ENCODE measurements around the gene NEO1.
"Not testable (repeated sequence)": the region's sequence is repeated elsewhere in the genome, so short reads cannot be mapped to it uniquely, and the experiment has no call there.

NEO1 gene

DNA sequence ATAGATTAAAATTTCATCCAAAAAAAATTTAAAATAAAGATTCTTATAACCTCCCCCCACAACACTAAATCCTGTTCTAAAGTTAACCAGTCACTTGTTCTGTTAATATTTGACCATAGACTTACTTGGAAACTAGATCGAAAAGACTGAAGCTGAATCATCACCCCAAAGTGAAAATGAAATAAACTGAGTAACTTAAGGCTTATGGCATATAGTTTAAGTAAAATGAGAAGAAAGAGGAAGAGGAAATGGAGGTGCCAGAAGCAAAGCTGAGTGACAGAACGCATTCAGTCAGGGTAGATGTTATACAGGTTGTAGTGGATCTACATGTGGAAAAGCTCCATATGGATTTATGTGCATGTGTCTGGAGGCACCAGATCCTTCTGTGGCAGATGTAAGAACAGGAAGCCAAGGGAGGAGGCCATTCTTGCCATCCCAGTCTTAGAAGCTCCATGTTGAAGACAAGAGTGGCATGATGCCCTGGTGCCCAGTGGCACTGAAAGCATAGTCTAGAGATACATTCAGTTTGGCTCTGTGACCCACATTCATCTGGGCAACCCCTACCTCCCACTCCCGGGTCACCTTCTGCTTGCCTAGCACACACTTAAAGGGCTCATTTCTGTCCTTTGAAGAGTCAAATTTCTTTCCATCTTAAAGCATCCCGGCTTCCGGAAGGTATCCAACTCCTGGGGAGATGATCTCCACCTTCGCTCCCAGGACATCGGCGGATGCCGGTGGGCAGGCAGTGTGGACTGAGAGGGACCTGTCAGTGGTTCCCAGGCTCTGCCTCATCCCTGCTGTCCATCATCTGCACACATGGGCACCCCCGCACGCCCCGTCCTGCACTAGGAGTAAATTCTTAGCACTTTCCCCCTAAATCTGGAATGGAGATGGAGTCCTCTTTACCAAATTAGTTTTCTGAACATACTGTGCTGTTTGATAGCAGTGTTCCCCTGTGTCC, 90.8 kb downstream of the NEO1 start:
- no peak for DNase-seq (ENCODE audit: low read depth)

DNA sequence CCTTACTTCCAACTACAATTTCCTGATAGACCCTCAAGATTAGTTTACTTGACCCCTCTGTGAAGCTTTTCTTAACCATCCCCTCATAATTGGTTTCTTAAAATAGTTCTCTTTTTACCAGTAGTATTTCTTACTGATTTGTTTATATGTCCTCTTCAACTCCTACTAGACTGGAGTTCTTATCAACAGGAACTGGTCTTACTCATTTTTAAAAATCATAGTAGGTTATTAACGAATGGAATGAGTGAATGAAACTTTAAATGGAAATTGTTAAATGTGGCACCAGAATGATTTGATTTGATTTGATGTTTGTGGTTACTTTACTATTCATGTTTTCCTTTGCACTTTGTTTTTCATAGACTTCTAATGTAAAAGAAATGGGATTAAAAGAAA, 91.5 kb downstream of the NEO1 start:
- DNase-seq (ENCODE audit: low read depth): no peak

DNA sequence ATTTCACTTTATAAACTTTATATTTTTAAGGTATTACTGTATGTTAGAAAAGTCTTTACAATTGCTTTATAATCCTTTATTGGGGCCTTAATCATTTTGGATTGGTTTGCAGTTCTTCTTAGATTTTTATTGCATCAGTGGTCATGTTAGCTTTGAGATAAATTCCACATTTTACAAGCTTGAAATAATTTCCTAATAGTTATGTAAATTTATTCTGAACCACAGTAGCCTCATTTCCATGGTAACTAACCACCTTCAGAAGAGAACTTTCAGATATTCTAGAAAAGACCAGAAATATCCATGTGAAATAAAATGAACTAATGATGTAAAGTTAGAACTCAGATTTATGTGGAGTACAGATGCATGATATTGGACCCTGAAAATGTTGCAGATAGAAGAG, 94.2 kb downstream of the NEO1 start:
- no peak for DNase-seq (ENCODE audit: low read depth)

DNA sequence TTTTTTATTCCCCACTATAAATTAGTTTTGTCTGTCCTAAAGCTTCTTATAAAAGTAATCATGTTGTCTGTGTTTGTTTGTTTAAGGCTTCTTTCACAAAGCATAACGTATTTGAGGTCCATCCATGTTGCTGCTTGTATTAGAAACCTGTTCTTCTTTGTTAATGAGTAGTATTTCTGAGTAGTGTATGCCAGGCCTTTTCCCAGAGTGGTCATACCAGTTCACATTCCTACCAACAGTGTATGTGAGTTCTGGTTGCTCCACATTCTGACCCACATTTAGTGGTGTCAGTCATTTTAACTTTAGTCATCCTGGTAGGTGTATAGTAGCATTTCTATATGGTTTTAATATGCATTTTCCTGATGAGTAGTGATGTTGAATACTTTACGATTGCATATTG, 98.6 kb downstream of the NEO1 start:
- no peak for DNase-seq (ENCODE audit: low read depth)

DNA sequence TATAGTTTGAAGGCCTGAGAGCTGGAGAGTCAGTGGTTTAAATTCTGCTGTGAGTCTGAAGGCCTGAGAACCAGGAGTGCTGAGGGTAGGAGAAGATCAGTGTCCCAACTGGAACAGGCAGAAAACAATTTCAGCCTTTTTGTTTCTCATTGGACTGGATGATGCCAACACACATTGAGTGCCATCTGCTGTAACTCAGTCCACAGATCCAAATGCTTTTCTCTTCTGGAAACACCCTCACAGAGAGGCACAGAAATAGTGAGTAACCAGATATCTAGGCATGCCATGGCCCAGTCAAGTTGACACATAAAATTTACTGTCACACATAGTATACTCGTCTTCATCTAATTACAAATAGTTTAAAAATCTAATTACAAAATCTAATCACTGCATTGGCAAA, 100.8 kb downstream of the NEO1 start:
- no peak for DNase-seq (ENCODE audit: low read depth)

DNA sequence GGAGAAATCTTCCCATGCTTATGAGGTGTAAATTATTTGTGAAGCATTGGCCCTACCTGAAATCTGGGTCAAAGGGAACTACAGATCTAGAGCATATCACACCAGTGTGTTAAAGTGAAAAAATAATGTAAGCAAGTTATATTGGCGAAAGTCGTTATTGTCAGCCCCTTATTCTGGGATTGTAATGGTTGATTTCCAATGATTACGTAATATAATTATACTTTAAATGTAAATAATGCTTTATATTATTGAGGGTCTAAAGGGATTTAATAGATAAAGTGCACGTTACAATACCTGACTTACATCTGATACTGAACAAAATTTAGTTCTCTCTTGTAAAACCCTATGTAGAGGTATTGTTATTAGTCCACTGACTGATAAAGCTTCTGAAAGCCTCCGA, 101.2 kb downstream of the NEO1 start:
- DNase-seq (ENCODE audit: low read depth): no peak

DNA sequence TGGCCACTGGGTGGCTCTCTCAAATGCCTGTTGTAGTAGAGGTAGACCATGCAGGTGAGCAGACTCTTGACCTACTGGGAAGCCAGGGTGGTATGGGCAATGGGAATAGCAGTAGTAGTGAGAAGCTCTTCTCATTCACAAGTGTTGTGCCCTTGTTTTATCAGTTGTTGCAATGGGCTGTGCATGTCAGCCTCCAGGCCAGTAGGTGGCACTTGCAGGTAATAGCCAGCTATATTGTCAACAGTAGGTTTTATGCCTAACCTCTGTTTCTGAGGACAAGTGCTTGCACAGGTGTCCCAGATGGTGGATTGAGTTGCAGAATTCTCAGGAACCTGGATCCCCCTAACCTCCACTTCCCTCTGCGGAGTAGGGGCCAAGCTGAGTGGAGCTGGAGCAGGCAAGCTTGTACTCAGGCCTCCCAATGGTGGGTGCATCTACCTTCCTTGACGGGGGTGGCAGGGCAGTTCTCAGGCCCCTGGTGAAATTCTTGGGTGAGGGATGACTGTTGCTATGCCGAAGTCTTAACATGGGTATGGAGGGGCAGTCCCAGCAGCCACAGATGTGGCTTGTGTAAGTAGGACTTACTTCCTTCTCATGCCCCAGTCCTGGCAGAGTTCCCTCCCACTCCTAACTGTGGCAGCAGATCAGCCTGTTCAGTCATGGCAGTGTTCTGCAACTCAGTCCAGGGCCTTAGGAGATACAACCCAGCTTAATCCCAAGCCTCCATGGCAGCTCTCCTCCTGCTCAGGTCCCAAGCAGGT, 104.3 kb downstream of the NEO1 start:
- DNase-seq (ENCODE audit: low read depth): no peak

DNA sequence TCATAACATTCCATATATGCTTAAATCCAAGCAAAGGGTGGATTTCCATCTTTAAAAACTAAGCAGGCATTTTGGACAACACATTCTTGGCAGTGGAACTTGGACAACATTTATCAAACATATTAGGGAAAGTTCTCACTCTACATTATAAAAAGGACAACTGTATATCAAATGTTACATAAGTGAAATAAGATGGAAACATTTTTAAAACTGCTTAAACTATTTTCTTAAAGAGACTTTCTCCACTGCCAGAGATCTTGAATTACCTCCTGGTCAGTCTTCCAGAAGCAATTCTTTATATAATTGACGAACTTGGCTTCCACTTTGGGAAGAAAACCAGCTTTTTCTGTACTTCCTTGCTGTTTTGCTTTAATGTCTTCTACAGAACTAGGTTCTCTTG, 109.3 kb downstream of the NEO1 start:
- no peak for DNase-seq (ENCODE audit: low read depth)

DNA sequence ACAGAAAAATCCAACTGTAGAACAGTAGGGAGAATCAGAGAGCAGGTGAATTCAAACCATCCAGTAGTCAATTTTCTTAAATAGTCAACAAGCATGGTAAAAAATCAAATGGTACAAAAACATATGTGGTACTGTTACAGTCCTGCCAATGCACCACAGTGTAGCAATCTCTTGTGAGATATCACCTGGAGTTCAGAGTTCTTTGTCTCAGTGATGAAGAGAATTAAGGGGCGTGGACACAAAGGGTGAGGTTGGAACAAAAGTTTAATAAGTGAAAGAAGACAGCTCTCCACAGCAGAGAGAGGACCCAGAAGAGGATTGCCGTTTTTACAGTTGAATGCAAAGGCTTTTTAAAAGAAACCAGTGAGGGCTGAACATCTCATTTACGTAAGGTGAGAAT, 113.2 kb downstream of the NEO1 start:
- DNase-seq (ENCODE audit: low read depth): no peak

DNA sequence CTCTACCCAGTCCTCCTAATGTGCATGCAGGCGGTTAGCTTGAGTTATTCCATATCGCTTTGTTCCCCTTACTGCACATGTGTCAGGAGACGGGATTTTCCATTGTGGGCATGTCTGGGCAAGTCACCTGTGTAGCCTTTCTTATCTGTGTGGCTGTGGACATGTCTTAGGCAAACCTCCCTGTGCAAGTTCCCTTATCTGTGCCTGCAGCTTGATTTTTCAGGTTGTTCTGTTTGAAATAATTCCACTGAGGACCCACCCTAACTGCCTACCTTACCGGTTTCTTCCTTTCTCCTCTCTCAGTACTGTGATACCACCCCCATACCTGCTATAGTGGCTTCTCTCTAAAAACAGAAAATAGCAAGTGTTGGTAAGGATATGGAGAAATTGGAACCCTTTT, 113.6 kb downstream of the NEO1 start:
- no peak for DNase-seq (ENCODE audit: low read depth)

DNA sequence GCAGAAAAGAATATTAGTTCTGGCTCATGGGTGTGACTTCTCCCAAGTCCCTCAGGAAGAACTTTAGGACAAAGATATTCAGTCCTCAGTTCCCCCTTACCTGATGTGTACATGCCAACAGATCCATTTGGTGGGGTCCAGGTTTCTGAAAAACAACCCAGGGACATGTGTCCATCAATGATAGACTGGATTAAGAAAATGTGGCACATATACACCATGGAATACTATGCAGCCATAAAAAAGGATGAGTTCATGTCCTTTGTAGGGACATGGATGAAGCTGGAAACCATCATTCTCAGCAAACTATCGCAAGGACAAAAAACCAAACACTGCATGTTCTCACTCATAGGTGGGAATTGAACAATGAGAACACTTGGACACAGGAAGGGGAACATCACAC, 114.4 kb downstream of the NEO1 start:
- not testable (repeated sequence) for DNase-seq (ENCODE audit: low read depth)

DNA sequence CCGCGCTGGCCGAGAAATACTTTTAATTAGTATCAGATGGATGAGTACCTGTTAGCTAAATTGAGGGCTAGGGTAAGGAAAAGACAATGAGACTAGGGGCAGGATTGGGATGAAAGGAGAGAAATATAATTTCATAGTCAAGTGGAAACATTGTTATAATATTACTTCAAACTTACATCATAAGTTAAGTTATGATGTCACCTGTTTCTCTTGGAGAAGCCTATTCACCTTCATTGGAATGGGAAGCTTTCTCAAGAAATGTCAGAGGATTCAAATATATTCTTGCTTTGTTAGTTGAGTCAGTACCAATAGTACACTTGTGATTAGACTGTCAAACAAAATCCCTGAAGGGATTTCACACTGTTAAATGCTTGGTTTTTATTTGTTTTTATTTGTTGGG, 116.2 kb downstream of the NEO1 start:
- no peak for DNase-seq (ENCODE audit: low read depth)

DNA sequence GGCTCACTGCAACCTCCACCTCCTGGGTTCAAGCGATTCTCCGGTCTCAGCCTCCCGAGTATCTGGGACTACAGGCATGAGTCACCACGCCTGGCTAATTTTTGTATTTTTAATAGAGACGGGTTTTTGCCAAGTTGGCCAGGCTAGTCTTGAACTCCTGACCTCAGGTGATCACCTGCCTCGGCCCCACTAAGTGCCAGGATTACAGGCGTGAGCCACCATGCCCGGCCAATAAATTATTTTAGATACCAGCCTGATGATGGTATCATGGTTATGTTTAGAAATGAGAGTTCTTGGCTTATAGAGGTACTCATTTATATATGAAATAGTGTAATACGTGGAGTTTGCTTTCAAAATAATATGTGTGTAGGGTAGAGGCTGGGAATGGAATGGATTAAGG, 119.4 kb downstream of the NEO1 start:
- DNase-seq (ENCODE audit: low read depth): no peak

DNA sequence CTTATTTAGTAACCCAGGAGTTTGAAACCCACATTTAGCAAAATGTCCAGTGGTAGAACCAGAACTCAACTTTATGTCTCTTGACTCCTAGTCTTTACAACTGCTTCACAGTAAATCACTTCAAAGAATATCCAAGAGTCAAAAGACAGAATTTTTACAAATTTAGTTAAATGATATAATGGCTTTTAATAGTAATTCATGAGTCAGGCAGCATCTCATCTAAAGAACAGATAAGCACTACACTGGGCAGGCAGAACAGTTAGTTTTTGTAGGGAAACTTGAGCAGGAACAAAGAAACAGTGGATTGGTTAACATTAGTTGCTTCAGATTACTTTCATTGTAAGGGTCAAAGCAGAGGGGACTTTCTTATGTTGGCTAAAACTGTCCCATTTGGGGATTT, 120.2 kb downstream of the NEO1 start:
- no peak for DNase-seq (ENCODE audit: low read depth)

DNA sequence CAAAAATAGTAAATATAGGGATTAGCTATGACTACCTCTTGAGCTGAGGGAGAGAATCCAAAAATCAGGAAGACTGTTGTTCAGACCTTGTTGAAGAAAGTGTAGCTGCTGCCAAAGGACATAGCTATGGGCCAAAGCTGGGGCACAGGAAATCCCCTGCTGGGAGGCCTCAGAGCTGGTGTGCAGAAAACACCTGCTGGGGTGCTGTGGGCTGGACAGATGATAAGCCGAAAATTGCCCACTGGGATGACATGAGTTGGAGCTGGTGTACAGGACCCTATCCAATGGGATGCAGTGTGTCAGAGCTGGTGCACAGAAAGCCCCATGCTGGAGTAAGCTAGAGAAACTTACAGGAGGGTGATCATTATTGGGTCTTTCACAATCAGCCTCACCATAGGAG, 121.9 kb downstream of the NEO1 start:
- no peak for DNase-seq (ENCODE audit: low read depth)

DNA sequence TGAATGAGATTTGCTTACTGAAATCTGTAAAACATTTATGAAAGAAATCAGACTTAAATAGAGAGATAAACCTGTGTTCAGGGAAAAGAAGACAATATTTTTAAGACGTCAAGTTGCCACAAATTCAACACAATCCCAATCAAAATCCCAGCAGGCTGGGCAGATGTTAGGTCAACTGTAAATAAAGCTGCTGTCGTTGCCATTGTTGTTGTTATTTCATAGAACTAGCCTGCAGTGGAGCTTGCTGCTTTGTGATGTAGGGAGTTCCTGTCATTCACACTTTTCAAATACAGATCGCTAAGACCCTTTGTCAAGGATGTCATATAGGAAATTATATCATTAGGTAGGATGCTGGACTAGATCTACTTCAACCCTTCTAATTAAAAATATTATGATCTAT, 123.1 kb downstream of the NEO1 start:
- DNase-seq (ENCODE audit: low read depth): no peak

DNA sequence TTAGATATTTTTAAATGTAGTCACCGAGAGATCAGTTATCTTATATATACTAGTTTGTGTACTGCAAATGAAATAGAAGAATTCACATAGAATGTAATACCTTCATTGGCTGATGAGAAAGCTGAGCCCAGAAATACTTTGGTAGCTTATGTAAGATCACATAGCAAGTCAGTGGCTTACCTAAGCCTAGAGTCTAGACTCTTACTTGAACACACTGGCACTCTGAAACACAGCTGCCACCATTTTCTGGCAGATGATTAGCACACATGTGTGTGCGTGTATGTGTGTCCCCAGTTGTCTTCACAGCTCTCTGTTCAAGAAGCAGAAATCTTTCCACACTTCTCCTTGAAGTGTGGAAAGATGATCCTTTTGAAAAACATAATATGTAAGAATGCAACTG, 124.3 kb downstream of the NEO1 start:
- DNase-seq (ENCODE audit: low read depth): no peak

DNA sequence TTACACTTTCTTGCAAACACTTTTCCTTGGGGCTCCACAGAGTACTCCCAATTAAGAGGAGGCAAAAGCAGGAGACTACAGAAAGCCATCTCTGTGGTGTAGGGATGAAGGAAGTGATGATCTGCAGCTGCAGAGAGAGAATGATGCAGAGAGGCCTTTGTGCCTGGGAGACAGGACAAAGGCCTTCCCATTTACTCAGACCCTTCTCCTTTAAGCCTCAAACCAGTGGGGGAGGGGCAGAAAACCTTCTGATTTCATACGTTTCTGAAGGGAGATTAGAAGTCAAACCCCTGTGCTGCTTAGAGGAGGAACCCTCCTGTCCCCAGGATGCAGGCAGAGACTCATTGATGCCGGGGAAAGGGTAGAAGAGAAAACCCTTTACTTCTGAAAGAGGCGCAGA, 130.8 kb downstream of the NEO1 start:
- DNase-seq (ENCODE audit: low read depth): no peak

DNA sequence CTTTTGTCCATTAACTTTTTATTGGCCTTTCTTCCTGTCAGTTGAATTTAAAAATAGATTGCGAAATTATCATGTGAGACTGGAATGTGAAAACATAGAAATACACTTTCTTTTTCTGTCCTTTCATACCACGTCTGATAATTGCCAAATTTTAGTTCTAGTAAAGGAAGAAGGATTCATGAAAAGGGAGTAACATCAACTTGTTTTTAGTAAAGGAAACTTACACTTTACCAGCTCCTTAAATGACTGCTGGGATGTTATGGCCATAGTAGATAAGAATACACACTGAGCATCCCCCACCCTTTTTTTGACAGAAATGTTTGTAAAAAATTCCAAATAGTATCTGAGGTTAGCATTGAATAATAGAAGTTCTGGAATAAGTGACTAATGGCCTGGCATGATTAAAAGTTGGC, 137.9 kb downstream of the NEO1 start:
- no peak for DNase-seq (ENCODE audit: low read depth)

DNA sequence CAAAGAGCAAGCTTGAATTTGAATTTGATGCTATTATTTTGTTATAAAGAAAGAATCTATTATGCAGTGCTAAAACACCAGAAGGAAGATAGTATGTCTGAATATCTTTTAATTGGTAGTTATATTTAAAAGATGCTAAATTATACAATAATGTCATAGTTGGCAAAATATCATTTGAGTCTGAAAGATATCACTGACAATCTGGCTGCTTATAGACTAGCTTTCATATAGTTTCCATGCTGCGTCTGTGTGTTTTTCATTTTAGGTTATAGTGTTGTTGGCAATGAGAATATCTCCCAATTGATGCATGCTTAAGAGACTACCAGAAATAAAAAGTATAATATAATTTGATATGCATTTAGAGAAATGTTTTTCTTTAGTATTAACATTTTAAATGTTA, 142.9 kb downstream of the NEO1 start:
- DNase-seq (ENCODE audit: low read depth): no peak

DNA sequence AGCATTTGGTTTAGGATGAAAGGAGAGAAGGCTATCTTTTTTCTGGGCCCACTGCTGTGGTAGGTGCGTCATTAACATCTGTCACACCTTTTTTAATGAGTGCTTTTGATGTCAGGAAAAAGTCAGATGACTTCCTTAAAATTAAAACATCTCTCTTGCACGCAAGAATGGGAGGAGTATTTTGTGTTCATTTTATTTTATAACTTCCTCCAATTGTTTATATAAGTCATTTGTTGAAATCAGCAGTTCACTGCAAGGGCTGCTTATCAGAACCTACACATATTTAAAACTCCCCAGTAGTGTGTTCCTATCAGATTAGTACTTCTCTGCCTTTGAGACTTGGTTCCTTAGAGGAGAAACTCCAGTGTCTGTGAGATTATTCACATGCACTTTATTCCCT, 143.8 kb downstream of the NEO1 start:
- no peak for DNase-seq (ENCODE audit: low read depth)

DNA sequence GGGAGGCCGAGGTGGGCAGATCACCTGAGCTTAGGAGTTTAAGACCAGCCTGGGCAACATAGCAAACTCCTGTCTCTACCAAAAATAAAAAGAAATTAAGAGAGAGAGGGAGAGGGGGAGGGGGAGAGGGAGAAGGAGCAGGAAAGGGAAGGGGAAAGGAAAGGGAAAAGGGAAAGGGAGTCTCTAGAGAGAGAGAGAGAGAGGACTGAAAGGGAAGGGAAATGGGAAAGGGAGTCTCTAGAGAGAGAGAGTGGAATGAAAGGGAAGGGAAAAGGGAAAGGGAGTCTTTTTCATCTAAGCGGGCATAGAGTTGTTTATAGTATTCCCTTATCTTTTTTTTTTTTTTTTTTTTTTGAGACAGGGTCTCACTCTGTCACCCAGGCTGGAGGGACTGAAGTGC, 148.1 kb downstream of the NEO1 start:
- no peak for DNase-seq (ENCODE audit: low read depth)

DNA sequence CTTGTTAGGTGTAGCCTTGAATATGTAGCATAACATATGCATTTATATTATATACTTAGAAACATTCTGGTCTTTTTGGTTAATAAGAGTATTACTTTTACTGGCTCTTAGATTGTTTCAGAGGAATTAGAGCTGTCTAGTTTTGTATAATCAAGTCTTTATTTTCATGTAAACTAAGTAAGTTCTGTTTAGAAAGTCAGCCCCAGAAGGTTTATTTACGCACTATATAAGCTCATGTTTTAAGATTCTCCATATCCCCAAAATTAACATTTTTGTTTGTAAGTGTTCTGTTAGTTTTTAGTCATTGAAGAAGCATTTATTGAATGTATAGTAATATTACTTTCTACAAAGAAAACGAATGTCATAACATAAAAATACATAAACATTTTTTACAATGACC, 158.4 kb downstream of the NEO1 start:
- DNase-seq (ENCODE audit: low read depth): no peak

DNA sequence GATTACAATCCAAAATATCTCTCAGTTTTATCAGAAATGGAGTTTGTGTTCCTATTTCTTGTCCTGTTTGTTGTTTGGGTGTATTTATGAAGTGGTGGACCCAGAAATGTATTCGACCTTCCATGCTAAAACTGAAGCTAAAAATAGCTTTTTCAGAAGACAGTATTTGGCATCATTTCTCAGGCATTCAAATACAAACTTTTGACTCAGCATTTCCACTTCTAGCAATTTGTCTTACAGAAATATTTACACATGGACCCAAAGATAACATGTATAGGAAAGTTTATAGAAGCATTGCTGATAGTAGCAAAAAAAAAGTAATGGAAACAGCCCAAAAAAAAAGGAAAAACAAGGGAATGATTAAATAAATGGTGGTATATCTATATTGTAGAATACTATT, 160.2 kb downstream of the NEO1 start:
- DNase-seq (ENCODE audit: low read depth): no peak

Measured in stimulated activated CD8-positive, alpha-beta memory T cell treated with anti-CD3 and anti-CD28 coated beads, Interleukin-4, amount 100 ng/mL, for 24 hours (primary cell).